H1 (cell line): ENCODE measurements around the gene DDAH2.

Experiments
- BRCA1 ChIP-seq: IDR thresholded peaks from 2 replicates; pipeline ENCODE4 v1.6.1; 2012; ENCODE audit warnings: low read depth, low read length, improper control_type of control experiment
- CEBPB ChIP-seq: IDR thresholded peaks from 2 replicates; pipeline ENCODE4 v1.6.1; 2012; ENCODE audit warnings: low read depth, low read length
- CTCF ChIP-seq, 3 experiments: IDR thresholded peaks; 1 replicate in 2 of 3; 2 replicates in 1 of 3; pipeline versions ENCODE4 v1.5.1 to v1.6.1; 2011; ENCODE audit warnings: low read length in 3 of 3, mild to moderate bottlenecking in 3 of 3, inconsistent platforms in 2 of 3, low read depth in 1 of 3, moderate library complexity in 1 of 3; ENCODE audit not compliant: insufficient read depth in 1 of 3; ENCODE audit errors: control extremely low read depth in 1 of 3
- EZH2 ChIP-seq: fragments of 200-600 bp; sonication (generic); IDR thresholded peaks from 2 replicates; pipeline ENCODE4 v1.7.1; 2012; ENCODE audit warnings: low read depth, mild to moderate bottlenecking, moderate library complexity, low read length, inconsistent platforms; ENCODE audit not compliant: severe bottlenecking
- POLR2A ChIP-seq, 2 experiments: IDR thresholded peaks; 1 replicate in 1 of 2; 2 replicates in 1 of 2; pipeline ENCODE4 v1.6.1; 2011; ENCODE audit warnings: low read depth in 2 of 2, low read length in 2 of 2, mild to moderate bottlenecking in 2 of 2; ENCODE audit errors: control extremely low read depth in 1 of 2
- RAD21 ChIP-seq, 2 experiments: IDR thresholded peaks in 1 of 2; conservative IDR thresholded peaks in 1 of 2; 2 replicates each; pipeline ENCODE4 v1.6.1; 2011; ENCODE audit warnings: low read depth in 2 of 2, low read length in 2 of 2, improper control_type of control experiment in 1 of 2, inconsistent platforms in 1 of 2, mild to moderate bottlenecking in 1 of 2, moderate library complexity in 1 of 2
- RBBP5 ChIP-seq: IDR thresholded peaks from 2 replicates; pipeline ENCODE4 v1.7.1; 2012; ENCODE audit warnings: low read depth, mild to moderate bottlenecking, inconsistent platforms, low read length, moderate library complexity, borderline replicate concordance
- SIX5 ChIP-seq: IDR thresholded peaks from 2 replicates; pipeline ENCODE4 v1.6.1; 2011; ENCODE audit warnings: mild to moderate bottlenecking, low read depth, low read length
- TAF1 ChIP-seq: IDR thresholded peaks from 2 replicates; pipeline ENCODE4 v1.6.1; 2011; ENCODE audit warnings: mild to moderate bottlenecking, low read depth, low read length
- USF2 ChIP-seq: IDR thresholded peaks from 2 replicates; pipeline ENCODE4 v1.6.1; 2011; ENCODE audit warnings: low read length, improper control_type of control experiment
- ZNF274 ChIP-seq: IDR thresholded peaks from 2 replicates; pipeline ENCODE4 v1.7.0; 2012; ENCODE audit warnings: low read length, borderline replicate concordance; ENCODE audit errors: extremely low read depth

GRCh38 chr6:31683591-31683990, 45.5 kb downstream of the DDAH2 start:
- TF ChIP-seq CTCF (IDR thresholded peaks at IDR 0.05; ENCODE audit: control extremely low read depth in 1 of 3, insufficient read depth in 1 of 3, low read depth in 1 of 3, low read length in 3 of 3) (no peak), USF2 (no peak), CEBPB (no peak), RAD21 (IDR thresholded peaks at IDR 0.05 in 1 of 2, conservative IDR thresholded peaks at IDR 0.05 in 1 of 2; ENCODE audit: low read depth in 2 of 2, low read length in 2 of 2) (no peak), SIX5 (no peak), RBBP5 (no peak), ZNF274 (no peak), EZH2 (no peak), POLR2A (IDR thresholded peaks at IDR 0.05; ENCODE audit: control extremely low read depth in 1 of 2, low read depth in 2 of 2, low read length in 2 of 2) (no peak), BRCA1 (no peak), TAF1 (no peak)
